SK-N-SH (cell line): ENCODE measurements around the gene ARHGDIB. TPM values are rescaled to one million over a fixed set of nuclear protein-coding genes. Genes with fewer than 3 reads are reported as not detected.

Experiments used
- CTCF ChIA-PET: fragments of 300-600, 350-600 bp; formaldehyde crosslinking; extraction: SDS; loops from one replicate; lab custom pipeline; 2021; lab: Yijun Ruan, JAX
- POLR2A ChIA-PET: fragments of 350-600 bp; sonication (Branson Sonifier 250); formaldehyde crosslinking; extraction: SDS; loops from one replicate; lab custom pipeline; 2020; ENCODE audit warnings: antibody characterized with exemption, inconsistent platforms; lab: Yijun Ruan, JAX
- DNase-seq: peaks from one replicate; pipeline ENCODE4 v3.0.0; 2012
- H2AFZ ChIP-seq: fragments of 200-600 bp; sonication (generic); 2 replicates; pipeline ENCODE4 v1.8.1; 2016; ENCODE audit warnings: antibody characterized with exemption, mild to moderate bottlenecking, low read depth
- H3F3A ChIP-seq: fragments of 200-600 bp; sonication (generic); replicated peaks from 2 replicates; pipeline ENCODE3; 2016; ENCODE audit warnings: antibody characterized with exemption, mild to moderate bottlenecking; ENCODE audit not compliant: insufficient read depth
- H3K27ac ChIP-seq, 2 experiments: fragments of 200-500 bp in 1 of 2; fragments of 200-600 bp in 1 of 2; sonication (Bioruptor generic) in 1 of 2; sonication (generic), shearing (Covaris generic) in 1 of 2; 2 replicates each; pipeline versions ENCODE4 v1.5.1 to v1.6.1; 2014 to 2016; ENCODE audit warnings: low read depth in 2 of 2, inconsistent platforms in 1 of 2, low read length in 1 of 2, mild to moderate bottlenecking in 1 of 2, mixed read lengths in 1 of 2
- H3K27me3 ChIP-seq: fragments of 200-600 bp; sonication (generic), shearing (Covaris generic); 2 replicates; pipeline ENCODE4 v1.6.1; 2016; ENCODE audit warnings: mixed run types; ENCODE audit not compliant: insufficient read depth
- H3K36me3 ChIP-seq, 2 experiments: fragments of 200-500 bp in 1 of 2; fragments of 200-600 bp in 1 of 2; sonication (Bioruptor generic) in 1 of 2; sonication (generic) in 1 of 2; replicated peaks in 1 of 2; 2 replicates each; pipeline versions ENCODE3 to v1.5.1; 2014 to 2016; ENCODE audit warnings: low read length in 1 of 2, mild to moderate bottlenecking in 1 of 2; ENCODE audit not compliant: insufficient read depth in 2 of 2, control insufficient read depth in 1 of 2
- H3K4me1 ChIP-seq, 2 experiments: fragments of 200-500 bp in 1 of 2; fragments of 200-600 bp in 1 of 2; sonication (Bioruptor generic) in 1 of 2; sonication (generic), shearing (Covaris generic) in 1 of 2; 2 replicates each; pipeline versions ENCODE4 v1.5.1 to v1.6.1; 2014 to 2016; ENCODE audit warnings: low read depth in 1 of 2, low read length in 1 of 2, mixed run types in 1 of 2; ENCODE audit not compliant: insufficient read depth in 2 of 2, control insufficient read depth in 1 of 2
- H3K4me2 ChIP-seq: fragments of 200-600 bp; sonication (generic), shearing (Covaris generic); 2 replicates; pipeline ENCODE4 v1.6.1; 2017; ENCODE audit warnings: mixed run types
- H3K4me3 ChIP-seq, 2 experiments: fragments of 200-500 bp in 1 of 2; fragments of 200-600 bp in 1 of 2; sonication (Bioruptor generic) in 1 of 2; sonication (generic), shearing (Covaris generic) in 1 of 2; 2 replicates each; pipeline versions ENCODE4 v1.5.1 to v1.8.1; 2014 to 2016; ENCODE audit warnings: low read depth in 2 of 2, inconsistent platforms in 1 of 2, low read length in 1 of 2, mild to moderate bottlenecking in 1 of 2, mixed read lengths in 1 of 2, moderate library complexity in 1 of 2
- H3K79me2 ChIP-seq: fragments of 200-600 bp; sonication (generic); 2 replicates; pipeline ENCODE4 v1.8.1; 2017; ENCODE audit warnings: mild to moderate bottlenecking; ENCODE audit not compliant: insufficient read depth
- H3K9ac ChIP-seq: fragments of 200-600 bp; sonication (generic); 2 replicates; pipeline ENCODE4 v1.6.1; 2017; ENCODE audit warnings: mixed run types
- H3K9me2 ChIP-seq: fragments of 200-600 bp; sonication (generic); 2 replicates; pipeline ENCODE4 v1.6.1; 2017; ENCODE audit warnings: mixed run types
- H3K9me3 ChIP-seq: fragments of 200-600 bp; sonication (generic); 2 replicates; pipeline ENCODE4 v1.6.1; 2017; ENCODE audit warnings: mixed run types, mild to moderate bottlenecking, moderate library complexity
- H4K20me1 ChIP-seq: fragments of 200-600 bp; sonication (generic); 2 replicates; pipeline ENCODE4 v1.6.1; 2017; ENCODE audit warnings: mild to moderate bottlenecking, mixed run types; ENCODE audit not compliant: insufficient read depth
- ELF1 ChIP-seq: IDR thresholded peaks from 2 replicates; pipeline ENCODE4 v1.4.0; 2012
- FOSL2 ChIP-seq: IDR thresholded peaks from 2 replicates; pipeline ENCODE4 v1.4.0; 2012; ENCODE audit warnings: low read depth, mild to moderate bottlenecking, moderate library complexity, borderline replicate concordance
- GABPA ChIP-seq: IDR thresholded peaks from 2 replicates; pipeline ENCODE4 v1.4.0; 2012; ENCODE audit warnings: low read depth, mild to moderate bottlenecking
- IRF3 ChIP-seq: fragments of 150-350 bp; IDR thresholded peaks from 2 replicates; pipeline ENCODE4 v1.6.1; 2016; ENCODE audit warnings: mild to moderate bottlenecking, low read depth, low read length
- JUND ChIP-seq: IDR thresholded peaks from 2 replicates; pipeline ENCODE4 v1.4.0; 2012
- REST ChIP-seq: IDR thresholded peaks from 2 replicates; pipeline ENCODE4 v1.6.1; 2012; ENCODE audit warnings: mild to moderate bottlenecking, low read depth, low read length, moderate library complexity
- SMC3 ChIP-seq: IDR thresholded peaks from 2 replicates; pipeline ENCODE4 v1.6.1; 2012; ENCODE audit warnings: low read depth, low read length, improper control_type of control experiment
- WGBS: methylation state at CpG from one replicate; pipeline ENCODE4 v1.1.6; 2017; ENCODE audit warnings: low lambda C conversion rate; 5-methylcytosine and 5-hydroxymethylcytosine counted together
- polyA plus RNA-seq, 3 experiments: library from polyadenylated mRNA; depleted of rRNA; stranded (reverse); fragments of >200 nt; gene quantifications; 2 replicates each; pipeline ENCODE4 v1.2.3, GENCODE V29; 2012
- TF ChIP-seq, protein P1 (sequence below): IDR thresholded peaks from 2 replicates; pipeline ENCODE4 v1.4.0; 2012; ENCODE audit warnings: low read depth

Gene ARHGDIB
- polyA plus RNA-seq, 1 of the 3 experiments (the other 2 are of a cell fraction) = 362 TPM

- WGBS = 49% methylated on average over 6 of the region's 6 CpGs
- CTCF ChIA-PET = no interaction called here
Measured at GRCh38 chr12:14950982-14951746, 10.2 kb downstream of the ARHGDIB start.

DNA sequence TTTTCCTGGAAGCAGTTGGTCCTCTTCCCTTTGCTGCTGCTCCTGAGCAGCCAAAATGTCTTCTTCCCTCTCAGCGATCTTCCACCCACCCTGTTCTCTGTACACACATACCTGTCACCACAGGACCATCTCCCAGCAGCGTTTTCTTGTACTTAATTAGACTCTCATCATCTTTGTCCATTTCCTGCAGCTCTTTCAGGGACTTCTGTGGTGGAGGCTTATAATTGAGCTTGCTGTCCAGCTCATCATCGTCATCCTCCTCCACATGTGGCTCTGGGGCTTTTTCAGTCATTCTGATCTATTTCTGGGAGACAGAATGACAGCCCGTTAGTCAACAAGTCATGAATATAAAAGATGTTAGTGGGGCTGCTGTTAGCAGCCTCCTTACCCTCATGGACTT, 11.0 kb downstream of the ARHGDIB start:
- H3K4me2 ChIP-seq = peak overlapping the region; percentile 59; the same call in 1 of the 2 replicates
- no peak overlapping the region for H2AFZ ChIP-seq
- POLR2A ChIA-PET = no interaction called here
- no peak for TF ChIP-seq GABPA
- no peak for TF ChIP-seq SMC3
- no peak for TF ChIP-seq REST
- no peak for TF ChIP-seq ELF1
- no peak for TF ChIP-seq IRF3
- no peak overlapping the region for H3K9ac ChIP-seq
- peaks cover 7 to 62% of the 10 kb centered on the region in 2 experiments for H3K4me1 ChIP-seq
- no peaks in the 10 kb centered on the region for H4K20me1 ChIP-seq
- CTCF ChIA-PET = no interaction called here
- 52% methylated on average over 4 of the region's 4 CpGs for WGBS
- H3F3A ChIP-seq = peaks cover 33% of the 10 kb centered on the region
- H3K27me3 ChIP-seq = no peaks in the 10 kb centered on the region
- no peaks in the 10 kb centered on the region for H3K9me2 ChIP-seq
- H3K36me3 ChIP-seq = peaks cover 22 to 43% of the 10 kb centered on the region in 2 experiments
- H3K27ac ChIP-seq = peak overlapping the region in 1 of 2 experiments; percentile 99; a peak in 3 of 4 replicates
- no peak for DNase-seq
- H3K9me3 ChIP-seq = no peaks in the 10 kb centered on the region
- peaks cover 66% of the 10 kb centered on the region for H3K79me2 ChIP-seq
- no peak overlapping the region for H3K4me3 ChIP-seq

More at GRCh38 chr12:14950982-14951746, 10.2 kb downstream of the ARHGDIB start:
- TF ChIP-seq SMC3 (no peak), JUND (peak; percentile 37; the same call in 1 of the 2 replicates), FOSL2 (peak; percentile 27; the same call in 1 of the 2 replicates)
- TF ChIP-seq, protein P1, sequence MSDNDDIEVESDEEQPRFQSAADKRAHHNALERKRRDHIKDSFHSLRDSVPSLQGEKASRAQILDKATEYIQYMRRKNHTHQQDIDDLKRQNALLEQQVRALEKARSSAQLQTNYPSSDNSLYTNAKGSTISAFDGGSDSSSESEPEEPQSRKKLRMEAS = peak; percentile 67
- TF ChIP-seq, all 33 proteins: peak for 3
- Histone ChIP-seq H3K4me2 (peak overlapping the region; percentile 59), H3K79me2 (peaks cover 74% of the 10 kb centered on the region), H2AFZ (no peak overlapping the region), H3K4me1 (peaks cover 7 to 65% of the 10 kb centered on the region in 2 experiments), H3K27me3 (no peaks in the 10 kb centered on the region), H3K9ac (peak overlapping the region; percentile 59), H3K36me3 (peaks cover 15 to 35% of the 10 kb centered on the region in 2 experiments), H3K9me2 (no peaks in the 10 kb centered on the region), H3K27ac (peak overlapping the region; percentile 68 to 99; a peak in 3 of 4 replicates), H3F3A (peaks cover 33% of the 10 kb centered on the region), H3K4me3 (no peak overlapping the region), H3K9me3 (no peaks in the 10 kb centered on the region), H4K20me1 (no peaks in the 10 kb centered on the region)
- POLR2A ChIA-PET = no interaction called here
- no peak for DNase-seq
